CD14-positive monocyte (primary cell): Measurements from ENCODE around the gene PSMD5. TPM values are rescaled to one million over a fixed set of nuclear protein-coding genes. Genes with fewer than 3 reads are reported as not detected.

Source experiments
- DNase-seq, 3 donors: peaks; one replicate each; pipeline ENCODE4 v3.0.0-alpha.2; 2011 to 2022
- H2AFZ ChIP-seq: 2 replicates; pipeline ENCODE4 v1.6.0; 2012; ENCODE audit warnings: mild to moderate bottlenecking, low read depth, low read length, inconsistent platforms; ENCODE audit not compliant: insufficient read depth, poor library complexity, severe bottlenecking
- H3K27ac ChIP-seq, 2 donors: 1 replicate in 1 of 2; 2 replicates in 1 of 2; pipeline ENCODE4 v1.5.1; 2012 to 2013; ENCODE audit warnings: low read length in 2 of 2, control low read depth in 1 of 2, inconsistent platforms in 1 of 2, low read depth in 1 of 2, mild to moderate bottlenecking in 1 of 2
- H3K27me3 ChIP-seq, 2 donors: one replicate each; pipeline versions ENCODE4 v1.6.0 to v1.6.1; 2011 to 2013; ENCODE audit warnings: low read length in 2 of 2; ENCODE audit not compliant: control insufficient read depth in 2 of 2, insufficient read depth in 2 of 2
- H3K36me3 ChIP-seq, 2 donors: replicated peaks in 1 of 2; 1 replicate in 1 of 2; 2 replicates in 1 of 2; pipeline versions ENCODE4 v1.5.1 to v1.6.1; 2012 to 2013; ENCODE audit warnings: low read length in 2 of 2, control low read depth in 1 of 2, inconsistent platforms in 1 of 2, mild to moderate bottlenecking in 1 of 2; ENCODE audit not compliant: insufficient read depth in 2 of 2, control insufficient read depth in 1 of 2
- H3K4me1 ChIP-seq, 2 donors: 1 replicate in 1 of 2; 2 replicates in 1 of 2; pipeline versions ENCODE4 v1.5.1 to v1.6.1; 2012 to 2013; ENCODE audit warnings: low read length in 2 of 2, control low read depth in 1 of 2, inconsistent platforms in 1 of 2, mild to moderate bottlenecking in 1 of 2, moderate library complexity in 1 of 2; ENCODE audit not compliant: insufficient read depth in 2 of 2, control insufficient read depth in 1 of 2
- H3K4me2 ChIP-seq: replicated peaks from 2 replicates; pipeline ENCODE3; 2012; ENCODE audit warnings: low read length, moderate library complexity, mild to moderate bottlenecking; ENCODE audit not compliant: poor library complexity, severe bottlenecking; ENCODE audit errors: extremely low read depth
- H3K4me3 ChIP-seq, 3 experiments: fragments of 200-600 bp in 1 of 3; sonication (generic) in 1 of 3; replicated peaks in 1 of 3; 1 replicate in 2 of 3; 2 replicates in 1 of 3; pipeline ENCODE4 v1.5.1; 2011 to 2013; ENCODE audit warnings: low read length in 3 of 3, mild to moderate bottlenecking in 3 of 3, control low read depth in 2 of 3, low read depth in 2 of 3, inconsistent platforms in 1 of 3, moderate library complexity in 1 of 3
- H3K79me2 ChIP-seq: 2 replicates; pipeline ENCODE4 v1.6.0; 2012; ENCODE audit warnings: mild to moderate bottlenecking, control low read depth, inconsistent platforms, low read length, moderate library complexity; ENCODE audit not compliant: insufficient read depth
- H3K9ac ChIP-seq: 2 replicates; pipeline ENCODE4 v1.6.0; 2017; ENCODE audit warnings: low read length, mild to moderate bottlenecking; ENCODE audit not compliant: insufficient read depth, poor library complexity, severe bottlenecking
- H3K9me3 ChIP-seq, 2 donors: replicated peaks in 1 of 2; 1 replicate in 1 of 2; 2 replicates in 1 of 2; pipeline versions ENCODE4 v1.5.1 to v1.6.1; 2012 to 2013; ENCODE audit warnings: low read length in 2 of 2, control low read depth in 1 of 2; ENCODE audit not compliant: control insufficient read depth in 1 of 2, insufficient read depth in 1 of 2
- H4K20me1 ChIP-seq: 2 replicates; pipeline ENCODE4 v1.6.0; 2012; ENCODE audit warnings: mild to moderate bottlenecking, low read length, control low read depth, moderate library complexity; ENCODE audit not compliant: insufficient read depth
- H3K27ac Mint-ChIP-seq, 7 donors: one replicate each; pipeline ENCODE4 v1.8.0; 2020; ENCODE audit warnings: mild to moderate bottlenecking in 7 of 7, mixed read lengths in 7 of 7, moderate library complexity in 6 of 7, inconsistent platforms in 2 of 7
- H3K27me3 Mint-ChIP-seq, 3 donors: one replicate each; pipeline ENCODE4 v1.8.0; 2021 to 2022; ENCODE audit warnings: low read depth in 3 of 3, mild to moderate bottlenecking in 3 of 3, mixed read lengths in 3 of 3, moderate library complexity in 3 of 3, inconsistent platforms in 1 of 3
- H3K36me3 Mint-ChIP-seq, 2 donors: one replicate each; pipeline ENCODE4 v1.8.0; 2020; ENCODE audit warnings: mixed read lengths in 2 of 2, inconsistent platforms in 1 of 2, mild to moderate bottlenecking in 1 of 2
- H3K4me1 Mint-ChIP-seq: one replicate; pipeline ENCODE4 v1.8.0; 2020; ENCODE audit warnings: mild to moderate bottlenecking, mixed read lengths
- H3K4me3 Mint-ChIP-seq, 2 donors: one replicate each; pipeline ENCODE4 v1.8.0; 2020; ENCODE audit warnings: mild to moderate bottlenecking in 2 of 2, mixed read lengths in 2 of 2, moderate library complexity in 1 of 2
- H3K9me3 Mint-ChIP-seq, 7 donors: one replicate each; pipeline ENCODE4 v1.8.0; 2020 to 2022; ENCODE audit warnings: mixed read lengths in 7 of 7, mild to moderate bottlenecking in 6 of 7, moderate library complexity in 6 of 7, inconsistent platforms in 2 of 7
- WGBS: methylation state at CpG from one replicate; pipeline ENCODE4 v1.1.5; 2013; ENCODE audit warnings: missing lambda C conversion rate; ENCODE audit not compliant: insufficient coverage; 5-methylcytosine and 5-hydroxymethylcytosine counted together
- intact Hi-C, 2 donors: fragments of 100-400 bp; cut with micrococcal nuclease; formaldehyde crosslinking; loops; one replicate each; pipeline versions ENCODE4 v1.15.0 to v1.15.1; 2023
- polyA plus RNA-seq, 3 donors: library from polyadenylated mRNA; depleted of rRNA in 1 of 3; unstranded in 2 of 3; stranded (reverse) in 1 of 3; fragments of 300-500 nt in 2 of 3; fragments of >200 nt in 1 of 3; fragmentation: Illumina TruSeq in 2 of 3; gene quantifications; 1 replicate in 2 of 3; 2 replicates in 1 of 3; pipeline ENCODE4 v1.2.3, GENCODE V29; 2012 to 2021
- TF ChIP-seq, protein P1 (sequence below): fragments of 200-600 bp; IDR thresholded peaks from one replicate; pipeline ENCODE4 v1.8.0; 2022; ENCODE audit warnings: antibody characterized with exemption, mild to moderate bottlenecking

Gene PSMD5
- polyA plus RNA-seq, 3 donors, result 10.0 to 20.9 (median 10.7) TPM

DNA sequence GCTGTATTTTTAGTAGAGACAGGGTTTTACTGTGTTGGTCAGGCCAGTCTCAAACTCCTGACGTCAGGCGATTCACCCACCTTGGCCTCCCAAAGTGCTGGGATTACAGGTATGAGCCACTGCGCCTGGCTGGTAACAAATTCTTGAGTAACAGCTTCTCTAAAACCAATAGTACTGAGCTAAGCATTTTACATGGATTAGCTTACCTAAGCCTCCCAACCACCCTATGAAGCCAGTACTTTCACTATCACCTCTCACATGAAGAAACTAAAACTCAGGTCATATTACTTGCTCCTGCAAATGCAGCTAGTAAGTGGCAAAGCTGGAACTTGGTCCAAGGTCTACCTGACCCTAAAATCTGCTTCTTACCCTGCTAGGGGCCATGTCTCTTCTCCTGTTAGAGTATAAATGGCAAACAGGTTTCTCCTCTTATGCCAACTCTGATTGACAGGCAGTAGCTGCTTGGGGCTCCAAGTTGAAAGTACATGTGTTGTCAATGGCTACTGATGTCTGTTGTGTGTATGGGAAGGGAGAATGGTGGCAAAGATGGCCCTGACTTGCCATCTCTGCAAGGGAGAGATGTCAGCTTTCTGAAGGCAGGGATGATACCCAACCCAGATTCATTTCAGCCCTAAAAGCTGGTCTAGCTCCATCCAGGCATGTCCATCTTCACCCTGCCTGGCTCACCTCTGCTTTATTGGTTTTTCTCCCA is 30.2 kb upstream of the PSMD5 start:
- H3K27me3 ChIP-seq, result no peaks in the 10 kb centered on the region
- Mint-ChIP-seq H3K9me3 (no peaks in the 10 kb centered on the region), H3K27me3 (no peaks in the 10 kb centered on the region), H3K4me3 (no peak overlapping the region), H3K4me1 (peaks cover 51% of the 10 kb centered on the region), H3K36me3 (peaks cover 36 to 45% of the 10 kb centered on the region in 2 donors), H3K27ac (peak overlapping the region in 4 of 7 donors; percentile 41 to 95 (median 68))
- H3K9me3 ChIP-seq, result no peaks in the 10 kb centered on the region
- TF ChIP-seq, protein P1, sequence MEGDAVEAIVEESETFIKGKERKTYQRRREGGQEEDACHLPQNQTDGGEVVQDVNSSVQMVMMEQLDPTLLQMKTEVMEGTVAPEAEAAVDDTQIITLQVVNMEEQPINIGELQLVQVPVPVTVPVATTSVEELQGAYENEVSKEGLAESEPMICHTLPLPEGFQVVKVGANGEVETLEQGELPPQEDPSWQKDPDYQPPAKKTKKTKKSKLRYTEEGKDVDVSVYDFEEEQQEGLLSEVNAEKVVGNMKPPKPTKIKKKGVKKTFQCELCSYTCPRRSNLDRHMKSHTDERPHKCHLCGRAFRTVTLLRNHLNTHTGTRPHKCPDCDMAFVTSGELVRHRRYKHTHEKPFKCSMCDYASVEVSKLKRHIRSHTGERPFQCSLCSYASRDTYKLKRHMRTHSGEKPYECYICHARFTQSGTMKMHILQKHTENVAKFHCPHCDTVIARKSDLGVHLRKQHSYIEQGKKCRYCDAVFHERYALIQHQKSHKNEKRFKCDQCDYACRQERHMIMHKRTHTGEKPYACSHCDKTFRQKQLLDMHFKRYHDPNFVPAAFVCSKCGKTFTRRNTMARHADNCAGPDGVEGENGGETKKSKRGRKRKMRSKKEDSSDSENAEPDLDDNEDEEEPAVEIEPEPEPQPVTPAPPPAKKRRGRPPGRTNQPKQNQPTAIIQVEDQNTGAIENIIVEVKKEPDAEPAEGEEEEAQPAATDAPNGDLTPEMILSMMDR, result no peak
- H3K27ac ChIP-seq, result peak overlapping the region in 1 of 2 donors; percentile 85
- no peak overlapping the region for H3K9ac ChIP-seq
- no peak overlapping the region for H2AFZ ChIP-seq
- peaks cover 39 to 46% of the 10 kb centered on the region in 2 donors for H3K4me1 ChIP-seq
- intact Hi-C loops, result no loop called here
- H3K79me2 ChIP-seq, result peaks cover 43% of the 10 kb centered on the region
- no peak for DNase-seq
- no peak overlapping the region for H3K4me3 ChIP-seq
- peaks cover 16 to 34% of the 10 kb centered on the region in 2 donors for H3K36me3 ChIP-seq
- H4K20me1 ChIP-seq, result no peaks in the 10 kb centered on the region
- 94% methylated on average over 3 of the region's 3 CpGs for WGBS
- H3K4me2 ChIP-seq, result no peak overlapping the region

DNA sequence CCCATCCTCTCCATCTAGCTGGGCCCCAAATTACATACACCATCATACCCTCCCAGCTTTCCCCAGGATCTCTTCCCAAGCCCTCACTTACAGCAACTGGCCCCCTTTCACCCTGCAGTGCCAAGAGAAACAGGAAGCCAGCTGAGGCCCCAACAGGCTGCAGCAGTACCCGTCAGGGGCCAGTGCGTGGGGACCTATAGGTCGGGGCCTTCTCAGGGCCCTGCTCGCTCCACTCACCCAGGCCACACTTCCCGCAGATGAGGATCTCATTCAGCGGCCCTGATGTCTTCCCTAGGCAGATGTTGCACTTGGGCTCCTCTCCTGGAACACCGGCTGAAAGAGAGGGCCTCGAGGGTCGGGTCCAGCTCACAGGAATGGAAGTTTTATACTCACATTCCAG is 27.5 kb upstream of the PSMD5 start:
- peak in 1 of 3 donors; percentile 35 for DNase-seq
- peaks cover 39% of the 10 kb centered on the region for H3K4me1 Mint-ChIP-seq

More for the DNA sequence above, 27.5 kb upstream of the PSMD5 start:
- WGBS, result 17% methylated on average over 6 of the region's 9 CpGs
- Histone ChIP-seq H3K79me2 (peaks cover 58% of the 10 kb centered on the region), H2AFZ (peak overlapping the region; percentile 87), H3K27me3 (no peaks in the 10 kb centered on the region), H3K4me3 (no peak overlapping the region), H3K36me3 (peaks cover 32 to 54% of the 10 kb centered on the region in 2 donors), H4K20me1 (no peaks in the 10 kb centered on the region), H3K4me1 (peaks cover 29 to 35% of the 10 kb centered on the region in 2 donors), H3K9me3 (no peaks in the 10 kb centered on the region), H3K4me2 (no peak overlapping the region), H3K27ac (peak overlapping the region; percentile 10 to 95), H3K9ac (no peak overlapping the region)
- Mint-ChIP-seq H3K36me3 (peaks cover 50 to 65% of the 10 kb centered on the region in 2 donors), H3K4me3 (peak overlapping the region in 1 of 2 donors; percentile 35), H3K27me3 (no peaks in the 10 kb centered on the region), H3K27ac (peak overlapping the region; percentile 75 to 99 (median 94)), H3K9me3 (no peaks in the 10 kb centered on the region)
- TF ChIP-seq, protein P1, result no peak
- intact Hi-C loops, result loop anchor here in 1 of 2 donors (2.0 kb wide), 1 partner anchor 67 kb away; no protein-coding TSS in a partner anchor
